GM23248 (cell line): ENCODE data around the gene SCRN3. TPM values are rescaled to one million over a fixed set of nuclear protein-coding genes. Genes with fewer than 3 reads are reported as not detected.
"Not testable (repeated sequence)": the region's sequence is repeated elsewhere in the genome, so short reads cannot be mapped to it uniquely, and the experiment has no call there.

Experiments
- DNase-seq: peaks from one replicate; pipeline ENCODE4 v3.0.0-alpha.2; 2015
- H2AFZ ChIP-seq: fragments of 200-600 bp; sonication (generic); 2 replicates; pipeline ENCODE4 v1.6.1; 2016; ENCODE audit warnings: antibody characterized with exemption
- H3F3A ChIP-seq: fragments of 200-600 bp; sonication (generic); 2 replicates; pipeline ENCODE4 v1.6.1; 2016; ENCODE audit warnings: mild to moderate bottlenecking, antibody characterized with exemption, mixed run types; ENCODE audit not compliant: insufficient read depth
- H3K27ac ChIP-seq: fragments of 200-600 bp; sonication (generic); 2 replicates; pipeline ENCODE4 v1.5.1; 2016; ENCODE audit warnings: mild to moderate bottlenecking
- H3K27me3 ChIP-seq: fragments of 200-600 bp; sonication (generic); replicated peaks from 2 replicates; pipeline ENCODE4 v1.6.1; 2016; ENCODE audit warnings: mild to moderate bottlenecking; ENCODE audit not compliant: insufficient read depth
- H3K36me3 ChIP-seq: fragments of 200-600 bp; sonication (generic); 2 replicates; pipeline ENCODE4 v1.6.1; 2016; ENCODE audit warnings: low read depth, mild to moderate bottlenecking
- H3K4me1 ChIP-seq: fragments of 200-600 bp; sonication (generic); 2 replicates; pipeline ENCODE4 v1.6.1; 2016; ENCODE audit warnings: mild to moderate bottlenecking; ENCODE audit not compliant: insufficient read depth
- H3K4me2 ChIP-seq: fragments of 200-600 bp; sonication (generic); one replicate; pipeline ENCODE4 v1.6.1; 2016; ENCODE audit warnings: mild to moderate bottlenecking; ENCODE audit not compliant: unreplicated experiment
- H3K4me3 ChIP-seq: fragments of 200-600 bp; sonication (generic); 2 replicates; pipeline ENCODE4 v1.5.1; 2016; ENCODE audit warnings: mild to moderate bottlenecking
- H3K79me2 ChIP-seq: fragments of 200-600 bp; sonication (generic); 2 replicates; pipeline ENCODE4 v1.6.1; 2016; ENCODE audit warnings: mild to moderate bottlenecking; ENCODE audit not compliant: insufficient read depth
- H3K9ac ChIP-seq: fragments of 200-600 bp; sonication (generic); 2 replicates; pipeline ENCODE4 v1.6.1; 2016; ENCODE audit warnings: mild to moderate bottlenecking
- H3K9me2 ChIP-seq: fragments of 200-600 bp; sonication (generic); 2 replicates; pipeline ENCODE4 v1.6.1; 2016; ENCODE audit warnings: mixed run types, mild to moderate bottlenecking, moderate library complexity; ENCODE audit not compliant: insufficient read depth
- H3K9me3 ChIP-seq: fragments of 200-600 bp; sonication (generic); one replicate; pipeline ENCODE4 v1.6.1; 2017; ENCODE audit warnings: low read depth
- H4K20me1 ChIP-seq: fragments of 200-600 bp; sonication (generic); 2 replicates; pipeline ENCODE4 v1.6.0; 2016; ENCODE audit not compliant: insufficient read depth
- EZH2 ChIP-seq: fragments of 200-600 bp; sonication (generic); IDR thresholded peaks from 2 replicates; pipeline ENCODE4 v1.6.1; 2018; ENCODE audit warnings: antibody characterized with exemption, mild to moderate bottlenecking; ENCODE audit not compliant: insufficient read depth, poor library complexity, severe bottlenecking
- EZH2phosphoT487 ChIP-seq: fragments of 200-600 bp; sonication (generic); IDR thresholded peaks from 2 replicates; pipeline ENCODE4 v1.6.1; 2018; ENCODE audit warnings: antibody characterized with exemption, moderate library complexity, mild to moderate bottlenecking, low read depth; ENCODE audit not compliant: insufficient read depth
- WGBS, 2 experiments: methylation state at CpG; one replicate each; pipeline ENCODE4 v1.1.6; 2015 to 2017; ENCODE audit warnings: low lambda C conversion rate in 2 of 2, low coverage in 1 of 2; ENCODE audit errors: missing lambda C conversion rate in 2 of 2; 5-methylcytosine and 5-hydroxymethylcytosine counted together
- in situ Hi-C: fragments of 300-500 bp; cut with MboI; formaldehyde crosslinking; loops from 2 replicates; pipeline ENCODE4 v1.15.0; 2020
- polyA plus RNA-seq: library from polyadenylated mRNA; unstranded; fragments of >200 nt; fragmentation: Nextera tagmentation; extraction: Ambion mirVana; gene quantifications from 2 replicates; pipeline ENCODE4 v1.2.1, GENCODE V29; 2016
- total RNA-seq: library from RNA; depleted of rRNA; stranded (reverse); fragments of >200 nt; shearing (Covaris generic); gene quantifications from 2 replicates; pipeline ENCODE4 v1.2.3, GENCODE V29; 2014

Gene SCRN3
- total and polyA plus RNA-seq, 2 experiments from 2014 or later = 17.3 to 19.1 TPM

- H3K27me3 ChIP-seq = no peaks in the 10 kb centered on the region
- WGBS, 2 experiments = 97 to 100% methylated on average over 6 of the region's 6 CpGs
- H3F3A ChIP-seq = no peaks in the 10 kb centered on the region
- H3K9me3 ChIP-seq = no peaks in the 10 kb centered on the region
- H4K20me1 ChIP-seq = no peaks in the 10 kb centered on the region
- peaks cover 18% of the 10 kb centered on the region for H3K4me1 ChIP-seq
- H3K27ac ChIP-seq = no peak overlapping the region
- no peak for TF ChIP-seq EZH2phosphoT487
- TF ChIP-seq EZH2 = no peak
- no peak overlapping the region for H3K4me3 ChIP-seq
- H3K9ac ChIP-seq = no peak overlapping the region
- peaks cover 100% of the 10 kb centered on the region for H3K79me2 ChIP-seq
- H3K4me2 ChIP-seq = no peak overlapping the region
- no peak overlapping the region for H2AFZ ChIP-seq
- in situ Hi-C loops = no loop called here
- DNase-seq = no peak
- H3K9me2 ChIP-seq = no peaks in the 10 kb centered on the region
- peaks cover 29% of the 10 kb centered on the region for H3K36me3 ChIP-seq
These were observed 6.0 kb upstream of the SCRN3 start for GRCh38 chr2:174389542-174389941.

- H3K9me2 ChIP-seq, H4K20me1 ChIP-seq, H3F3A ChIP-seq, H3K9me3 ChIP-seq, in situ Hi-C loops, DNase-seq, H3K9ac ChIP-seq, H3K4me2 ChIP-seq, H2AFZ ChIP-seq, H3K4me3 ChIP-seq, H3K27ac ChIP-seq, H3K27me3 ChIP-seq: not testable (repeated sequence)
- peaks cover 18% of the 10 kb centered on the region for H3K4me1 ChIP-seq
- WGBS, 2 experiments = 92 to 100% methylated on average over 3 of the region's 3 CpGs
- H3K79me2 ChIP-seq = peaks cover 100% of the 10 kb centered on the region
- peaks cover 25% of the 10 kb centered on the region for H3K36me3 ChIP-seq
These were observed 5.2 kb upstream of the SCRN3 start for GRCh38 chr2:174390303-174390702.

- Histone ChIP-seq H3K9me3 (no peaks in the 10 kb centered on the region), H3K36me3 (peaks cover 4% of the 10 kb centered on the region), H4K20me1 (no peaks in the 10 kb centered on the region), H3K9me2 (no peaks in the 10 kb centered on the region), H3K4me2 (no peak overlapping the region), H3K9ac (no peak overlapping the region), H3K79me2 (peaks cover 81% of the 10 kb centered on the region), H2AFZ (no peak overlapping the region), H3K27ac (no peak overlapping the region), H3F3A (no peaks in the 10 kb centered on the region), H3K4me3 (no peak overlapping the region), H3K4me1 (peaks cover 22% of the 10 kb centered on the region), H3K27me3 (no peaks in the 10 kb centered on the region)
- TF ChIP-seq EZH2 = no peak
- no peak for TF ChIP-seq EZH2phosphoT487
- DNase-seq = peak; percentile 8
- in situ Hi-C loops = no loop called here
These were observed 2.8 kb upstream of the SCRN3 start for GRCh38 chr2:174392706-174393105.

- peak overlapping the region; percentile 94 for H3K9ac ChIP-seq
- in situ Hi-C loops = no loop called here
- no peaks in the 10 kb centered on the region for H3K36me3 ChIP-seq
- H2AFZ ChIP-seq = peak overlapping the region; percentile 100
- 3 to 4% methylated on average over 26 to 27 of the region's 27 CpGs for WGBS, 2 experiments
- H3K27me3 ChIP-seq = no peaks in the 10 kb centered on the region
- DNase-seq = peak; percentile 63
- H4K20me1 ChIP-seq = no peaks in the 10 kb centered on the region
- H3K4me2 ChIP-seq = peak overlapping the region; percentile 90
- peaks cover 22% of the 10 kb centered on the region for H3K4me1 ChIP-seq
- H3K9me3 ChIP-seq = no peaks in the 10 kb centered on the region
- no peaks in the 10 kb centered on the region for H3F3A ChIP-seq
- H3K4me3 ChIP-seq = peak overlapping the region; percentile 95
- H3K79me2 ChIP-seq = peaks cover 47% of the 10 kb centered on the region
- H3K9me2 ChIP-seq = no peaks in the 10 kb centered on the region
- peak overlapping the region; percentile 83; the same call in 1 of the 2 replicates for H3K27ac ChIP-seq
- TF ChIP-seq EZH2phosphoT487 = no peak
- no peak for TF ChIP-seq EZH2
These were observed 570 bp downstream of the SCRN3 start for GRCh38 chr2:174395969-174396630.

GRCh38 chr2:174397773-174398172 lies 2.2 kb downstream of the SCRN3 start:
- H3K27ac ChIP-seq = no peak overlapping the region
- peaks cover 10% of the 10 kb centered on the region; the same call in 1 of the 2 replicates for H3K36me3 ChIP-seq
- no peak for TF ChIP-seq EZH2
- no peak for TF ChIP-seq EZH2phosphoT487
- H3K9ac ChIP-seq = no peak overlapping the region
- no peaks in the 10 kb centered on the region for H4K20me1 ChIP-seq
- WGBS, 2 experiments = 52% methylated on average over 3 of the region's 3 CpGs
- H3K9me2 ChIP-seq = no peaks in the 10 kb centered on the region
- H3K4me3 ChIP-seq = no peak overlapping the region
- peaks cover 30% of the 10 kb centered on the region for H3K79me2 ChIP-seq
- DNase-seq = no peak
- H3F3A ChIP-seq = no peaks in the 10 kb centered on the region
- peaks cover 21% of the 10 kb centered on the region for H3K4me1 ChIP-seq
- H3K4me2 ChIP-seq = no peak overlapping the region
- in situ Hi-C loops = no loop called here
- no peaks in the 10 kb centered on the region for H3K27me3 ChIP-seq
- no peak overlapping the region for H2AFZ ChIP-seq
- no peaks in the 10 kb centered on the region for H3K9me3 ChIP-seq
